ENCODE results near the gene PLEKHA7.
A peak's percentile ranks its signal among the peaks of the same experiment; 100 is the strongest.

The PLEKHA7 gene

GRCh38 chr11:16738193-16738946 is 275.8 kb downstream of the PLEKHA7 start, which contains the start of gene C11orf58:
C11orf58 (plus strand) TSS chr11:16738647; CDS start chr11:16738779, 132 bp downstream.
- peak; percentile 90 for DNase-seq (ENCODE audit: low read depth)

GRCh38 chr11:16737818-16738192 is 276.4 kb downstream of the PLEKHA7 start:
- DNase-seq (ENCODE audit: low read depth) = no peak
